ENCODE results near the gene CSMD2.

Gene CSMD2

DNA sequence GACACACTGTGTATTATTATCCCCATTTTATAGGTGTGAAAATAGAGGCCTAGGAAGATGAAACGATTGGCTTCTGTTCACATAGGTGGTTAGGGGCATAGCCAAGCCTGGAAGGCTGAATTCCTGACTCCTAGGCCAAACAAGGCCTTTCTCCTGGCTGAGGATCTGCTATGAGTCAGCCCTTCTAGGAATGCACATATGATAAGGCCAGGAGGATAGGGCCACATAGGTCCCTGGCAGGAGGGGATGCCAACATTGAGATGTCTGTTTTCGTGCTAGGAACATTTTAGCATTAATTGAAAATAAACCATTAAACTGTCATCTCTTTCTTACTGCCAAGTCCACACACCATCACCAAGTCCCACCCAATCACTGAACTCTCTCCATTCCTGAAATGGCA is 9.2 kb downstream of the CSMD2 start:
- DNase-seq: no peak

GRCh38 chr1:34153246-34153645 is 11.8 kb downstream of the CSMD2 start:
- DNase-seq: no peak

DNA sequence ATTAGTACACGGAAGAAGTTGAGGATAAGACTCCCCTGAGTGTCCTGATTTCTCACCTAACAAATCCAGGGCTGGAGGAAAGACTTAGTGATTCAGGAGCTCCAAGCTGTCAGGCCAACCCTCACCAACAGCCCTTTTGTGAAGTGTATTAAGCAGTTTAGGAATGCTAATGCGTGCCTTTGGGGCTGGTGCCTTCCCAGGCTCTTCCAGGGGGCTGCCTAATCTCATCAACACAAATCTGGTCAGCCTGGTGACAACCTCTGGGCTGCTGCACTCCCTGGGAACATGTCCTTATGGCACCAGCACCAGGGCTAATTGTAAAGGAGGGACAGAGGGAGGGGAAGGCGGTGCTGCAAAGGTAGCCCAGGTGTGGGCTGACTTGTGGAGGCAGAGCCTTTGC is 15.5 kb downstream of the CSMD2 start:
- no peak for DNase-seq

DNA sequence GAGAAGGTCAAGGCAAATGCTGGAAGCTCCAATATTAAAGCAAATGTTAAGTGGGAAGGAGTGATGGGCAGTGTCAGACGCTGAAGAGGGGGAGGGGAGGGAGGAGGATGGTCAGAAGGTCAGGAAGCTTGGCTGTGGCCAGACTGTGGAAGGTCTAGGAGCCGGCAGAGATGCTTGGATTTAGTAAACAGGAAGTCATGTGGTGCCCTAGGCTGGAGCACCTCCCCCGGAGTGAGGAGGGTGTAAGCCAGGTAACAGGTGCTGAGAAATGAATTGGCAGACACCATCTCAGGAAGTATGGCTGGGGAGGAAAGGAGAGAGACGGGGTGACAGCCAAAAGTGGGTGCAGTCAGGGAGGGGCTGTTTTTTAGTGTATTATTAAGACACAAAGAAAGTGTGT is 17.7 kb downstream of the CSMD2 start:
- no peak for DNase-seq

DNA sequence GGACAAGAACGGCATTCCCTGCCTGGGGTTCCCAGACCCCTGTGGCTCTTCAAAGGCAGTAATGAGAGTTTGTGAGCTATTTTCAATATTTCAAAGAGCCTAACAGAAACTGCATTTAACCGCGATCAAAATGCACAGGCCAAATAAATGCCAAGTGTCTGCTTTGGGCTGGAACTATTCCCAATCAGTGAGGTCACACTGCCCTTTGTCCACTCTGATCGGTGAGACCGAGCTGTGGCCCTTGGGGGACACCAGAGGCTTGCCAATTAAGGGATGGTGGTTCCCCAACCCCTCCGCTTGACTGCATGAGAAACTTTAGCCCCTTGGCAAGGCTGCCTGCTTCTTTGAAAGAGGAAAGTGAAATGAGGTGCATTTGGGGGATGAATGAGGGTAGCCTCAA is 20.3 kb downstream of the CSMD2 start:
- no peak for DNase-seq

DNA sequence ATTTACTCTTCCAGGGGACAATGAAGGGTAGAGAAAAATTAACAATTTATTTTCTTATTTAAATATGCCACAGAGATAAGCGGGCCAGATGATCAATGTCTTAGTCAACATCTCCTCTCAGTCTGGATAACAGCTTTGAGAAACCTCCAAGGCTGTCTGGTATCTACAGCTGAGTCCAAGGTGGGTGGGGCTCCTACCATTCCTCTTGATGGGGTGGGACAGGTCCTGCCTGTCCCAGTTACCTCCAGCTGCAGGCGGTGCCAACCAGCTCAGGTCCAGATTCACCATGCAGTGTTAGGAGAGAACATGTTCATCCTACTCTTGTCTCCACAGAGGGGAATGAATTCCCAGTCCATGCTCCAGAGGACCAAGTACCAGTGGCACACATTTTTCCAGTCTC is 21.1 kb downstream of the CSMD2 start:
- no peak for DNase-seq

GRCh38 chr1:34140011-34140676 is 24.9 kb downstream of the CSMD2 start:
- no peak for DNase-seq

DNA sequence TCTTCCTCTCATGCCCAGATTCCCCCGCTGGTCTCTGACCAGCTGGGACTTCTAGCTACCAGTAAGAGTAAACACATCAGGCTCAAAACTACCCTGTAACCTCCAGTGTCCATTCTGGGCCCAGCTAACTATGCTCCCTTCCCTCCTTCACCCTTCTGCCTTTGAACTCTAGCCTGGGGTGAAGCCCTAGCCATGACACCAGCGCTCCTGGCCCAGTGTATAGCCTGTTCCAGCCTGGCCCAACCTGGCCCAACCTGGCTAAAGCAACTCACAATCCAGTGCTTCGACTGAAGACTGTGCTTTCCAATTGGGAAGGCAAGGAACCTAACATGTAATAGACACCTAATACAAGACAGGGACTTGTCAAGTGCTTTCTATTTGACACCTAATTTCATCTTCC is 27.6 kb downstream of the CSMD2 start:
- DNase-seq: no peak

- DNase-seq: no peak
Measured at GRCh38 chr1:34132161-34132420, 32.9 kb downstream of the CSMD2 start.

DNA sequence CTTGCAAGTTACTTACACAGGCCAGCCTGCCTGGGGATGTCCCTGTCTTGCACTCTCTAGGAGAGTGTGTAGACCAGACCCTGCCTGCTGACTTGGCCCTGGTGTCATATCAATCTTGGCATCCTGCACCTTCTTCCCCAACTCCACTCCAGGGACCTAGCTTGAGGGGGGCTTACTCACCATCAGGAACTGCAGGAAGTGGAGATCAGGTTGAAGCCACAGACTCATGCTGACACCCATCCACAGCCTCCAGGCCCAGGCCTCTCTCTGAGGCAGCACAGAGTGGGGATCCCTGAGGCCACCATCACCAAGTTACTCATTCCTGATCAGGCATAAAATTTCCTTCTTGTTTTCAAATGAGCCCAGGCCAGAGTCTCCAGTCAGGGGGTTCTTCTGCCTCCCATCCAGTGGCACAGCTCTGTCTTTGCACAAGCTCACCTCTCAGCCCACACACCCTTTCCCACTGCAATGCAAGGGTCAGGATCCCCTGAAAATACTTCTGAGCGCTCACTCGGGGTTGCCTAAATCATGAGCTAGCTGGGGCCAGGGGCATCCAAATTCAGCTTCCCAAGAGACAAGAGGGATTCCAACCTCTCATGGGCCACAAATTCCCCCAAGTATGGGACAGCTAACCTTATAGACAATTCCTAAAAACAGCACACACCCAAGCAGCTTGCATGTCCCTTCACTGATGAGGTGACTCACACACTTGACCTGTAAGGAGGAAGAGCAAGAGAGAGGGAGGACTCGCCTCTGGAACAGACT is 33.5 kb downstream of the CSMD2 start:
- no peak for DNase-seq

GRCh38 chr1:34130306-34130705 is 34.7 kb downstream of the CSMD2 start:
- DNase-seq: no peak

DNA sequence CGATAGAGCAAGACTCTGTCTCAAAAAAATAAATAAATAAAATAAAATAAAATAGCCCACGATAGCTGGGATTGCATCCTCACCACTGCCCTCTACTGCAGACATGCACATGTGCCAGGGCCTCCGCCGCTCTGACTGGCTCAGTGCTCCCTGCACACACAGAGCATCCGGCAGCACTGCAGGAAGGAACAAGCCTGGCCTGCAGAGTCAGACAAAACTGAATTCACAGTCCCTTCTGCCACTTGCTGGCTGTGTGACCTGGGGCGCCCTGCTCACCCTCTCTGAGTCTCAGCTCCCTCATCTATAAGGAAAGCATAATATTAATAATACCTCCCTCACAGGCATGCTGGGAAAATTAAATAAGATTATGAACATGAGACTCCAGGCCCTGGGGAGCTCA is 35.4 kb downstream of the CSMD2 start:
- DNase-seq: no peak

GRCh38 chr1:34128186-34128889 is 36.7 kb downstream of the CSMD2 start:
- DNase-seq: no peak

GRCh38 chr1:34127006-34128000 is 37.7 kb downstream of the CSMD2 start:
- no peak for DNase-seq

DNA sequence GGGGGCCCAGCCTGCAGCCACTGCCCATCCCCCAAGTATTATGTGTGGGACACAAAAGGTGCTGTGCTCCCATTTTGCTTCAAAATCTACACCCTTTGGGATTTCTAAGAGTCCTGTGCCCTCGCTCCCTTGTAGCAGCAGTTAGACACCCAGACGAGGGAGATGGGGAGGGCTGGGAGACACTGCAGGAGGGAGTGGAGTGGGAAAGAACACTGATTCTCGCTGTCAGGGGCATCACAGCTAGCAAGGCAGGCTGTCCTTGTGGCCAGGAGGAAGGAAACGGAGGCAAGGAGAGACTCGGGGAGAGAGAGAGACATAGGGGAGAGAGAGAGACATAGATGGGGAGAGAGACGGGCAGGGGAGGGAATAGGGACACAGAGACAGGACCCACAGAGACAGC is 38.5 kb downstream of the CSMD2 start:
- no peak for DNase-seq

DNA sequence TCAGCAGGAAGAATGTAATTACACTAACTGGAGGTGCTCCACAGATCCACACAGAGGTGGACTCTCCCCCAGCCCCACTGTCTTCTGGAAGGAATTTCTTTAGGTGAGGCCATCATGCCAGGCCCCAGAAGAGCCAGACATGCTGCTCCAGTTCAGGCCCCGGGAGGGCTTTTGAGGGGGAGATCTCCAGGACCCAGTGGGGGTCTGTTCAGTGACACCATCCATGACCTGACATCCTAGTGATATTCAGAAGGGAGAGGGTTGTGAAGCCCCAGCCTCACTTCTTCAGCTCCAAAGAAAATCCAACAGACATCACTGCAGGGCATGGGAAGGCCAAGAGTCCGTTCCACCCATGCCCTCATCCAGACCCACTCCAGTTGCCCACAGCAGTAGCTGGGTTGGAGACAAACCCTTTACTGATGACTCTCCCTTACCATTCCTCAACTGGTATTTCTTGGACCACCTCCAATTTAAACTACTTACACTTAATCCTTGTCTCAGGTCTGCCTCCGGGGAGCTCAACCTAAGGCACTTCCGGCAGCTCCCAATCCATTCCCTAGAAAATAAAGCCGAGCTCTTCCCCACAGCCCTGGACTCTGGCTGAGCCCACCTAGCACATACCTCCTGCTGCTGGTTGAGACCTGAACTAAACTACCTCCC is 39.2 kb downstream of the CSMD2 start:
- no peak for DNase-seq

- DNase-seq: no peak
Measured at GRCh38 chr1:34122080-34122932, 42.7 kb downstream of the CSMD2 start.

- no peak for DNase-seq
Measured at GRCh38 chr1:34115233-34115632, 49.8 kb downstream of the CSMD2 start.

GRCh38 chr1:34113887-34114286 is 51.1 kb downstream of the CSMD2 start:
- no peak for DNase-seq

GRCh38 chr1:34113362-34113761 is 51.7 kb downstream of the CSMD2 start:
- DNase-seq: no peak

DNA sequence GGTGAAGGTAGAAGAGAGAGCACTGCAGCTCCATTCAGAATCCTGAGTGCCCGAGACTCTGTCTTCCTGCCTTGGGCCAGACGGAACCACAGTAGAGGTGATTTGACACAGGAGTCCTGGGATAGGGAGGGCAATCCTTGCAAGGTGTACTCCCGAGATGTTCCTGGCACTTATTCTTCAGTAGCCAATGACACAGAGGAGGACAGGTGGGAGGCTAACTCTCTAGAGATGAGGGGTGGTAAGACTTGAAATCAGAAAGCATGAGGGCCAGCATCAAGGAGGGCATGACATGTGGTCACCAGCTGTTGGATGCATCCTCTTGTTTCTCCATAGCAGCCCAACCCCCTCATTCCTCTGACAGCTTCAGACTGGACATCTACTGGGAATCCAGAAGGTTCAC is 56.3 kb downstream of the CSMD2 start:
- no peak for DNase-seq

- no peak for DNase-seq
Measured at GRCh38 chr1:34108269-34108668, 56.8 kb downstream of the CSMD2 start.
